ENCODE data around the gene KIF12. TPM values are rescaled to one million over a fixed set of nuclear protein-coding genes. Genes with fewer than 3 reads are reported as not detected.
A peak's percentile ranks its signal among the peaks of the same experiment; 100 is the strongest.
"Not testable (repeated sequence)": the region's sequence is repeated elsewhere in the genome, so short reads cannot be mapped to it uniquely, and the experiment has no call there.

The KIF12 gene
- total and polyA plus RNA-seq, 5 donors from 2014 or later = not detected

GRCh38 chr9:114047717-114048116 is 51.4 kb downstream of the KIF12 start:
- H3K27ac ChIP-seq (ENCODE audit: insufficient read depth, low read length, poor library complexity, severe bottlenecking) = no peak overlapping the region
- Mint-ChIP-seq H3K36me3 (no peaks in the 10 kb centered on the region), H3K27ac (peak overlapping the region in 1 of 3 donors; percentile 67), H3K9me3 (peaks cover 0 to 2% (median 0%) of the 10 kb centered on the region in 7 donors), H3K4me3 (no peak overlapping the region), H3K4me1 (no peaks in the 10 kb centered on the region), H3K27me3 (peaks cover 4% of the 10 kb centered on the region)
- no peak overlapping the region for H3K4me3 ChIP-seq (ENCODE audit: low read depth, low read length)
- no peaks in the 10 kb centered on the region for H3K4me1 ChIP-seq (ENCODE audit: control insufficient read depth, insufficient read depth, low read length, poor library complexity, severe bottlenecking)
- ATAC-seq (ENCODE audit: low read depth in 2 of 2) (no peak), DNase-seq (no peak)
- H3K36me3 ChIP-seq (ENCODE audit: control insufficient read depth, insufficient read depth, low read length) = no peaks in the 10 kb centered on the region
- H3K9me3 ChIP-seq (ENCODE audit: control insufficient read depth in 2 of 2, low read length in 2 of 2) = no peaks in the 10 kb centered on the region
- H3K27me3 ChIP-seq (ENCODE audit: control insufficient read depth, insufficient read depth, low read length) = peaks cover 4% of the 10 kb centered on the region

- H3K4me1 ChIP-seq (ENCODE audit: control insufficient read depth, insufficient read depth, low read length, poor library complexity, severe bottlenecking) = no peaks in the 10 kb centered on the region
- H3K27me3 ChIP-seq (ENCODE audit: control insufficient read depth, insufficient read depth, low read length) = peaks cover 4% of the 10 kb centered on the region
- H3K36me3 ChIP-seq (ENCODE audit: control insufficient read depth, insufficient read depth, low read length) = no peaks in the 10 kb centered on the region
- DNase-seq (no peak), ATAC-seq (ENCODE audit: low read depth in 2 of 2) (no peak)
- no peak overlapping the region for H3K4me3 Mint-ChIP-seq
- no peak overlapping the region for H3K27ac ChIP-seq (ENCODE audit: insufficient read depth, low read length, poor library complexity, severe bottlenecking)
- no peaks in the 10 kb centered on the region for H3K4me1 Mint-ChIP-seq
- H3K36me3 Mint-ChIP-seq = no peaks in the 10 kb centered on the region
- no peaks in the 10 kb centered on the region for H3K9me3 ChIP-seq (ENCODE audit: control insufficient read depth in 2 of 2, low read length in 2 of 2)
- H3K27ac Mint-ChIP-seq = no peak overlapping the region
- peaks cover 0 to 2% (median 0%) of the 10 kb centered on the region in 7 donors for H3K9me3 Mint-ChIP-seq
- H3K27me3 Mint-ChIP-seq = peaks cover 4% of the 10 kb centered on the region
- no peak overlapping the region for H3K4me3 ChIP-seq (ENCODE audit: low read depth, low read length)
Observed at GRCh38 chr9:114046875-114047274, 52.2 kb downstream of the KIF12 start.

GRCh38 chr9:114046237-114046755 is 52.8 kb downstream of the KIF12 start:
- ATAC-seq (ENCODE audit: low read depth in 2 of 2) = no peak
- Mint-ChIP-seq H3K27me3 (peaks cover 8% of the 10 kb centered on the region), H3K4me1 (no peaks in the 10 kb centered on the region), H3K4me3 (no peak overlapping the region), H3K9me3 (peaks cover 0 to 2% (median 1%) of the 10 kb centered on the region in 7 donors), H3K27ac (no peak overlapping the region), H3K36me3 (no peaks in the 10 kb centered on the region)
- DNase-seq = no peak
- no peaks in the 10 kb centered on the region for H3K4me1 ChIP-seq (ENCODE audit: control insufficient read depth, insufficient read depth, low read length, poor library complexity, severe bottlenecking)
- no peaks in the 10 kb centered on the region for H3K36me3 ChIP-seq (ENCODE audit: control insufficient read depth, insufficient read depth, low read length)
- no peak overlapping the region for H3K27ac ChIP-seq (ENCODE audit: insufficient read depth, low read length, poor library complexity, severe bottlenecking)
- peaks cover 4% of the 10 kb centered on the region for H3K27me3 ChIP-seq (ENCODE audit: control insufficient read depth, insufficient read depth, low read length)
- no peaks in the 10 kb centered on the region for H3K9me3 ChIP-seq (ENCODE audit: control insufficient read depth in 2 of 2, low read length in 2 of 2)
- no peak overlapping the region for H3K4me3 ChIP-seq (ENCODE audit: low read depth, low read length)

GRCh38 chr9:114043660-114044059 is 55.4 kb downstream of the KIF12 start:
- H3K4me3 ChIP-seq (ENCODE audit: low read depth, low read length); H3K4me3 Mint-ChIP-seq; H3K9me3 Mint-ChIP-seq; ATAC-seq (ENCODE audit: low read depth in 2 of 2); H3K27ac ChIP-seq (ENCODE audit: insufficient read depth, low read length, poor library complexity, severe bottlenecking); H3K9me3 ChIP-seq (ENCODE audit: control insufficient read depth in 2 of 2, low read length in 2 of 2); H3K27me3 ChIP-seq (ENCODE audit: control insufficient read depth, insufficient read depth, low read length); H3K4me1 Mint-ChIP-seq; H3K36me3 Mint-ChIP-seq; H3K36me3 ChIP-seq (ENCODE audit: control insufficient read depth, insufficient read depth, low read length); H3K27me3 Mint-ChIP-seq; H3K4me1 ChIP-seq (ENCODE audit: control insufficient read depth, insufficient read depth, low read length, poor library complexity, severe bottlenecking); DNase-seq; H3K27ac Mint-ChIP-seq: not testable (repeated sequence)

Other genes starting within 250 kb of the KIF12 start
- 0.86 TPM for gene ZNF618, start 223.0 kb downstream of the KIF12 start, total RNA-seq
- gene ZNF618, start 223.0 kb downstream of the KIF12 start, polyA plus RNA-seq = not detected
- not detected for gene AMBP, start 21.0 kb downstream of the KIF12 start, total RNA-seq
- gene AMBP, start 21.0 kb downstream of the KIF12 start, polyA plus RNA-seq = not detected
- gene COL27A1, start 56.2 kb upstream of the KIF12 start, total RNA-seq = 0.30 TPM
- gene COL27A1, start 56.2 kb upstream of the KIF12 start, polyA plus RNA-seq = not detected
- gene ORM1, start 223.8 kb upstream of the KIF12 start, total RNA-seq = not detected
- gene ORM1, start 223.8 kb upstream of the KIF12 start, polyA plus RNA-seq = not detected
- gene ORM2, start 230.6 kb upstream of the KIF12 start, total RNA-seq = not detected
- gene ORM2, start 230.6 kb upstream of the KIF12 start, polyA plus RNA-seq = not detected